Small intestine (tissue), 7 donors: ENCODE results near the gene CFAP43. TPM values are rescaled to one million over a fixed set of nuclear protein-coding genes. Genes with fewer than 3 reads are reported as not detected.

ENCODE experiments used
- DNase-seq, 2 donors: peaks; one replicate each; pipeline versions ENCODE4 v3.0.0 to v3.0.0-alpha.2; 2013
- FAIRE-seq: peaks from 2 replicates; lab custom pipeline; 2012; peaks lifted over from hg19 to GRCh38; lab: Jason Lieb, UNC
- H3K27ac ChIP-seq, 3 donors: one replicate each; pipeline ENCODE4 v1.5.1; 2013; ENCODE audit warnings: low read length in 2 of 3, mild to moderate bottlenecking in 2 of 3, control low read depth in 1 of 3, inconsistent platforms in 1 of 3, low read depth in 1 of 3, moderate library complexity in 1 of 3
- H3K27me3 ChIP-seq, 3 donors: one replicate each; pipeline ENCODE4 v1.6.1; 2013; ENCODE audit warnings: low read length in 3 of 3, inconsistent platforms in 1 of 3; ENCODE audit not compliant: control insufficient read depth in 3 of 3, insufficient read depth in 3 of 3
- H3K36me3 ChIP-seq, 3 donors: one replicate each; pipeline ENCODE4 v1.6.1; 2013; ENCODE audit warnings: low read length in 3 of 3, inconsistent platforms in 1 of 3, low read depth in 1 of 3, mild to moderate bottlenecking in 1 of 3, moderate library complexity in 1 of 3; ENCODE audit not compliant: control insufficient read depth in 3 of 3, insufficient read depth in 2 of 3
- H3K4me1 ChIP-seq, 3 donors: one replicate each; pipeline ENCODE4 v1.6.1; 2013; ENCODE audit warnings: low read length in 2 of 3, inconsistent platforms in 1 of 3, low read depth in 1 of 3, mild to moderate bottlenecking in 1 of 3, moderate library complexity in 1 of 3; ENCODE audit not compliant: control insufficient read depth in 3 of 3, insufficient read depth in 2 of 3
- H3K4me3 ChIP-seq, 3 donors: one replicate each; pipeline ENCODE4 v1.5.1; 2013; ENCODE audit warnings: low read length in 3 of 3, control low read depth in 1 of 3, inconsistent platforms in 1 of 3, low read depth in 1 of 3, mild to moderate bottlenecking in 1 of 3, moderate library complexity in 1 of 3
- H3K9me3 ChIP-seq, 2 donors: one replicate each; pipeline ENCODE4 v1.6.1; 2013; ENCODE audit warnings: low read depth in 1 of 2, low read length in 1 of 2; ENCODE audit not compliant: control insufficient read depth in 2 of 2, insufficient read depth in 1 of 2
- WGBS, 3 donors: extraction: QIAGEN DNeasy Blood & Tissue Kit; methylation state at CpG; one replicate each; pipeline ENCODE4 v1.1.7; 2013; 5-methylcytosine and 5-hydroxymethylcytosine counted together
- polyA plus RNA-seq, 4 donors: library from polyadenylated mRNA; stranded (reverse) in 3 of 4; unstranded in 1 of 4; fragments of 200-250 nt in 3 of 4; fragments of 120-200 nt in 1 of 4; gene quantifications; one replicate each; pipeline versions ENCODE4 v1.2.1 to v1.2.3, GENCODE V29; 2013
- donor health status: healthy with polysubstance abuse.
- donor health status: control.
- donor health status: control.
- donor health status: Bipolar disorder and iron deficiency.
- donor health status: healthy.

The CFAP43 gene
- polyA plus RNA-seq, 4 donors: 0.21 to 7.2 TPM; not detected in 2

DNA sequence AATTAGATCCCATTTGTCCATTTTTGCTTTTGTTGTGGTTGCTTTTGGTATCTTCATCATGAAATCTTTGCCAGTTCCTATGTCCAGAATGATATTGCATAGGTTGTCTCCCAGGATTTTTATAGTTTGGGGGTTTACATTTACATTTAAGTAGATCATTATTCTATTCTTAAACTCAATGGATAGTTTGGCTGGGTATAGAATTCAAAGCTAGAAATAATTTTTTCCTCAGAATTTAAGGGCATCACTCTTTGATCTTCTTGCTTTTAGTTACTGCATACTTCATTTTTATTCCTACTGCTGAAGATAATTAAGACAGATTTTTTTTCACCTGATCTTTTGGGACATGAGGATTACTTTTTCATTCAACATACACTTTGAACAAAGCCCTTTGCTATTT, 80.4 kb downstream of the CFAP43 start:
- Histone ChIP-seq H3K4me3 (no peak overlapping the region), H3K4me1 (no peaks in the 10 kb centered on the region), H3K9me3 (peaks cover 1 to 3% of the 10 kb centered on the region in 2 donors), H3K27ac (no peak overlapping the region), H3K36me3 (no peaks in the 10 kb centered on the region), H3K27me3 (no peaks in the 10 kb centered on the region)
- FAIRE-seq (no peak), DNase-seq (no peak)

DNA sequence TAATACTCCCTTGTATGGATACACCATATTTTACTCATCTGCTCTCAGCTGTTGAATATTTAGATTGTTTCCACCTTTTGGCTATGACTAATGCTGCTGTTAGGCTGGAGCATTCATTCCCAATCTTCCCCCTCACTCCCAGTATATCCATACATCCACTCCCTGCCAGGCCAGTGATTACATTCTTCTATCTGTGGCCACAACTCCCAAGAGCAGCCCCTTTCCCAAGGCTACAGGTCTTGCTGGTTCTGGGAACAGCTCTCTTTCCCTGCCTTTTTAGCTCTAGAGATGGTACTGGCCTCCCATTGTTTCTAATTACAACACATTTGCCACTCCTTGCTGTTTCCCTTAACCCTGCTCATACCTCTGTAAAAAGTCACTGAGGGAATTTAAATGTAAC, 82.0 kb downstream of the CFAP43 start:
- Histone ChIP-seq H3K4me3 (no peak overlapping the region), H3K27ac (no peak overlapping the region), H3K9me3 (peaks cover 1 to 3% of the 10 kb centered on the region in 2 donors), H3K4me1 (no peaks in the 10 kb centered on the region), H3K27me3 (no peaks in the 10 kb centered on the region), H3K36me3 (no peaks in the 10 kb centered on the region)
- DNase-seq (no peak), FAIRE-seq (no peak)

DNA sequence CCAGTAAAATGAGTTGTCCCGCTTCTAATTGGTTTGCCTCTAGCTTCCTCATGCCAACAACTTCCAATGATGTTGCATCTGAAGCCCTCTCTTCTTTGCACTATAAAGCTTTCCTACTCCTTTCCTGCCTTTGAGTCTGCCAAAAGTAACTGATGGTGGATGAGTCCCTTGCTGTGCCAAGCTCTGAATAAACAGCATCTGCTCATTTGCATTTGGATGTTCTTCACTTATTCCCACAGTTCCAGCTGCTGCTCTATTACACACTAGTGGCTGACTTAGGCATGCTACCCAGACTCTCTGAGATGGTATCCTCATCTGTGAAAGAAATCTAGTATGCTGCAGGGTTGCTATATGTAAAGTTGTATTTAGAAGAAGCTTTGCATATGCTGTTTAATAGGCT, 85.3 kb downstream of the CFAP43 start:
- Histone ChIP-seq H3K4me3 (no peak overlapping the region), H3K27me3 (no peaks in the 10 kb centered on the region), H3K4me1 (no peaks in the 10 kb centered on the region), H3K9me3 (no peaks in the 10 kb centered on the region), H3K36me3 (no peaks in the 10 kb centered on the region), H3K27ac (no peak overlapping the region)
- WGBS, 3 donors: 88 to 94% (median 90%) methylated on average over 1 of the region's 1 CpG
- no peak for DNase-seq
- FAIRE-seq: no peak

DNA sequence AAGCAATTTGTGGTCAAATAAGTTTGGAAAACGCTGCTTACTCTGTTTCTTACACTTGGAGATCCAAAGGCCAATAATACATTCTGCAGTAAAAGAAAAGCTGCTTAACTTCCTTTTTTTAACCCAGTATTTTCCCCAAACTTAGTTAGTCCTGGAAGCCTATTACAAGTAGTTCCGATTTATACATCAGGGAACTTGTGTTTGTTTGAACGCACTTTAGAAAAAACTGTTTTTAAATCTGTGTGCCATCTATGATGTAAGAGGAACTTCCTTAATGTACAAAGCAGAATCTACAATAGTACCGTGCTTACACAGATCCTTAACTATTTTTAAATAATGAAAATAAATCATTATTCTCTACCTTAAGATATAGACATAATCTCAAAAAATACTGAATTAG, 87.2 kb downstream of the CFAP43 start:
- Histone ChIP-seq H3K9me3 (no peaks in the 10 kb centered on the region), H3K4me1 (no peaks in the 10 kb centered on the region), H3K27ac (no peak overlapping the region), H3K36me3 (no peaks in the 10 kb centered on the region), H3K4me3 (no peak overlapping the region), H3K27me3 (peaks cover 0 to 2% (median 0%) of the 10 kb centered on the region in 3 donors)
- WGBS, 3 donors: 63 to 79% (median 75%) methylated on average over 4 of the region's 4 CpGs
- DNase-seq: no peak
- no peak for FAIRE-seq

DNA sequence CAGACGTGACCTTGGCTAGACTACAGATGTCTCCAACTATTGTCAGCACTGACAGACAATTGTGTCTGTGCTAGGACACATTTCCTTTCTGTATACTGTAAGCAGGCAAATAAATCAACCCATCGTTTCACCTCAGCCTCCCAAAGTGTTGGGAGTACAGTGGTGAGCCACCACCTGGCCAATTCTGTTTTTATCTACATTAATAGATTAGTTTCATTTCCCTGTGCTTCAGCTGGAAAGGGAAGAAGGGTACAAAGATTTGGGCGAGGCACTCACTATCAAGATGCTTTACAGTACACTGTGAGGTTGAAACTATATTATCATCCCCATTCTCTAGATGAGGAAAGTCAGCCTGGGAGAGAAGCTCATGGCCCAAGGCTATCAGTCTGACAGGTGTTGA, 88.3 kb downstream of the CFAP43 start:
- 23 to 55% (median 41%) methylated on average over 3 of the region's 3 CpGs for WGBS, 3 donors
- H3K27ac ChIP-seq: no peak overlapping the region
- H3K4me3 ChIP-seq: no peak overlapping the region
- DNase-seq (peak in 1 of 2 donors; percentile 35), FAIRE-seq (no peak)
- H3K9me3 ChIP-seq: no peaks in the 10 kb centered on the region
- no peaks in the 10 kb centered on the region for H3K4me1 ChIP-seq
- H3K27me3 ChIP-seq: peaks cover 0 to 2% (median 0%) of the 10 kb centered on the region in 3 donors
- no peaks in the 10 kb centered on the region for H3K36me3 ChIP-seq

DNA sequence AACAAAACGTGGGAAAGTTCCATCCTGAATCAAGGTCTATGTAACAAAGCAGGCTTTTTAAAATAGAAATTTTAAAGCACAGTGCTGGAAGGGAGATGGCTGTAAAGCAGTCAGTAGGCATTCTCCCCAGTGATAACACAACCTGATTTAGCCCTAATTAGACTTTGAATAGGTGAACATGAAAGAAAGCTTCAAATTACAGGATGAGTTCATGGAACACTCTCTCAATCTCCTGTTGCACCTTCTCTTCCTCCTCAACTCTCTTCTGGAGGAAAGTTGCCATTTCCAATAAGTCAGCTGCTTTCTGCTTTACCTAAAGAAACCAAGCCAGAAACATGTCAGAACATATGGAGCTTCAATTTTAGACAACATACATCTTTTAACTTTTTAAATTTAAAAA, 90.1 kb downstream of the CFAP43 start:
- H3K4me1 ChIP-seq: no peaks in the 10 kb centered on the region
- peaks cover 0 to 2% (median 0%) of the 10 kb centered on the region in 3 donors for H3K27me3 ChIP-seq
- FAIRE-seq (no peak), DNase-seq (no peak)
- 36 to 51% (median 47%) methylated on average over 1 of the region's 1 CpG for WGBS, 3 donors
- H3K36me3 ChIP-seq: no peaks in the 10 kb centered on the region
- no peaks in the 10 kb centered on the region for H3K9me3 ChIP-seq
- H3K27ac ChIP-seq: no peak overlapping the region
- H3K4me3 ChIP-seq: no peak overlapping the region

DNA sequence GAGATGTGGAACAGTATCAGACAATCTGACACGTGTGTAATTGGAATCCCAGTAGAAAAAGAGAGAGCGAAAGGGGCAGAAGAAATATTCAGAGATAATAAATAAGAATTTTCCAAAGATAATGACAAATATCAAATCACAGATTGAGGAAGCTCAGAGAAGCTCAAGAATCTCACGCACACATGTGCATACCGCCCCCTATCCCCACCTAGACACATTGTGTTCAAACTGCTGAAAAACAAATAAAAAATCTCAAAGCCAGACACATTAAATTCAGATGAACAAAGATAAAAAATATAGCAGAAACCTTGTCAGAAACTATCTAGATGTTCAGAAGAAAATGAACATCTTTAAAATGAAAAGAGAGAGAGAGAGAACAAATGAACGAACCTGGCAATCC, 92.9 kb downstream of the CFAP43 start:
- no peaks in the 10 kb centered on the region for H3K9me3 ChIP-seq
- FAIRE-seq: no peak
- H3K4me3 ChIP-seq: no peak overlapping the region
- peaks cover 0 to 2% (median 0%) of the 10 kb centered on the region in 3 donors for H3K27me3 ChIP-seq
- no peak overlapping the region for H3K27ac ChIP-seq
- H3K36me3 ChIP-seq: no peaks in the 10 kb centered on the region
- no peak for DNase-seq
- 60 to 74% (median 67%) methylated on average over 5 of the region's 5 CpGs for WGBS, 3 donors
- no peaks in the 10 kb centered on the region for H3K4me1 ChIP-seq

DNA sequence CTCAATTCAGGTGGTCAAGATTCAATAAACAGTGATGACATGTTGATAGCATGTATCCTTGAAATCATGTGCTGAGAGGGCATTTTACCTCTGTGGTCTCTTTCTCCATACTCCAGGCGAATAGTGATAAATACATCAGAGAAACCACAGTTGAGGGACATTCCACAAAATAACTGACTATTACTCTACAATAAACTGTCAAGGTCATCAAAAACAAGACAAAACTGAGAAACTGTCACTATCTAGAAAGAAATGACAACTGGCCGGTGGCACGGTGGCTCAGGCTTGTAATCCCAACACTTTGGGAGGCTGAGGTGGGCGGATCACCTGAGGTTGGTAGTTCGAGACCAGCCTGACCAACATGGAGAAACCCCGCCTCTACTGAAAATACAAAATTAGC, 94.0 kb downstream of the CFAP43 start:
- peaks cover 0 to 2% (median 0%) of the 10 kb centered on the region in 3 donors for H3K27me3 ChIP-seq
- H3K4me3 ChIP-seq: no peak overlapping the region
- no peak for DNase-seq
- H3K4me1 ChIP-seq: no peaks in the 10 kb centered on the region
- H3K9me3 ChIP-seq: no peaks in the 10 kb centered on the region
- 87 to 93% (median 93%) methylated on average over 6 of the region's 6 CpGs for WGBS, 3 donors
- H3K27ac ChIP-seq: no peak overlapping the region
- FAIRE-seq: no peak
- no peaks in the 10 kb centered on the region for H3K36me3 ChIP-seq

DNA sequence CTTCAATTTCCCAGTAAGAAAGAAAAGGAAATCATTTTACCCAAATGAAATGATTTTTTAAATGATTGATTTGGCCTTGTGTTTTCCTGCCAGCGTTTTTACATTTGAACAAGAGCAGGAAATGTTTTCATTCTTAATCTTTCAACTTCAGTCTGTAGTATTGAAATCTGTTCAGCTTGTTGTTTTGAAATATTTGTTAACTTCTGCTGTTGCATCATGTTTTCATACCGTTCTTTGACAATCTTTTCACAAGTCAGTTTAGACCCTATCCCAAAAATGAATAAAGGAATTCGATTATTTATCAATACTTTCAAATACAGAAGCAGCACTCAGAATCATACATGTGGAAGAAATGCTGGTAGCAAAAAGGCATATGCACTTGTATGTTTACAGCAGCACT, 102.1 kb downstream of the CFAP43 start:
- FAIRE-seq: no peak

More for the DNA sequence above, 102.1 kb downstream of the CFAP43 start:
- no peaks in the 10 kb centered on the region for H3K9me3 ChIP-seq
- no peak for DNase-seq
- H3K4me3 ChIP-seq: no peak overlapping the region
- 62 to 71% (median 66%) methylated on average over 3 of the region's 3 CpGs for WGBS, 3 donors
- no peaks in the 10 kb centered on the region for H3K4me1 ChIP-seq
- H3K27ac ChIP-seq: no peak overlapping the region
- no peaks in the 10 kb centered on the region for H3K27me3 ChIP-seq
- H3K36me3 ChIP-seq: no peaks in the 10 kb centered on the region
